NCI-H187 (cell line): ENCODE data around the gene APOL6.
"Not testable (repeated sequence)": the region's sequence is repeated elsewhere in the genome, so short reads cannot be mapped to it uniquely, and the experiment has no call there.

Source experiments
- DNase-seq, 2 experiments: peaks; one replicate each; lab custom pipeline; 2025; lab: John Stamatoyannopoulos, UW

Gene APOL6

DNA sequence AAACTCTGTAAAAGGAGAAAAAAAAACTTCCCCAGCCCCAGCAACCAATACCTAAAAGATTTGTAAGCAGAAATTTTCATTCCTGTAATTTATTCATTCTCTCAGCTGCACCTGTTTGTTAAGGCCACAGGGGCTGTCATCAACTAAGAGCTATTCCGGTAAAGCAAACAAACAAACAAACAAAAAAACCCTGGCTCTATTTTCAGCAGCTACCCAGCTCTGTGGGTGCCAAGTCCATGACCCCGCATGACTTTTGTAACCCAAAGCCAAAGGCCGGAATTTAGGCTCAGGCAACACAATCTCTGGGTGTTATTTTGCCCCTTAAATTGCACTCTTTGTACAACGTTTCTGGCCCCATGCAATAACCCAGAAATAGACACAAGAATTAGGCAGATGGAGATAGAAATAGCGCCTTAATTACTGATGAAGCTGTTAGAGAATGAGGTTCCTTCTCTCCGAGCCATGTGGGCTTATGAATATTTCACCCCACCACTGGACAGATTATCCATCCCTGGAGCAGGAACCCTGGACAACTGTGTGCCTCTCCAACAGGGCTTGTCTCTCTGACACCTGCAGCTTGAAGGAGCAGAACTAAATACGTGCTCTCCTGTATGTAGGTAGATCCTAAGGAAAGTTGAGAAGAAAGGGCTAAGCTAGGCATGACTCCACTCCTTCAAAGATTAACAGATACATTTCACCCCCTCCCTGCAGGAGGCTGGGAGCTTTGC is 29.4 kb downstream of the APOL6 start:
- DNase-seq, result no peak

- DNase-seq, result no peak
Observed at GRCh38 chr22:35678836-35679235, 30.6 kb downstream of the APOL6 start.

DNA sequence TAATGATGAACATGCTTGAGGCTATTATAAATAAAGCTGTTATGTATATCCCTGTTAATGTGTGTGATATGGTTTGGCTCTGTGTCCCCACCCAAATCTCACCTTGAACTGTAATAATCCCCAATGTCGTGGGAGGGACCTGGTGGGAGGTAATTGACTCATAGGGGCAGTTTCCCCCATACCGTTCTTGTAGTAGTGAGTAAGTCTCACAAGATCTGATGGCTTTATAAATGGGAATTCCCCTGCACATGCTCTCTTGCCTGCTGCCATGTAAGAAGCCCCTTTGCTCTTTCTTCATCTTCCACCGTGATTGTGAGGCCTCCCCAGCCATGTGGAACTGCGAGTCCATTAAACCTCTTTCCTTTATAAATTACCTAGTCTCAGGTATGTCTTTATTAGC is 31.2 kb downstream of the APOL6 start:
- not testable (repeated sequence) for DNase-seq

DNA sequence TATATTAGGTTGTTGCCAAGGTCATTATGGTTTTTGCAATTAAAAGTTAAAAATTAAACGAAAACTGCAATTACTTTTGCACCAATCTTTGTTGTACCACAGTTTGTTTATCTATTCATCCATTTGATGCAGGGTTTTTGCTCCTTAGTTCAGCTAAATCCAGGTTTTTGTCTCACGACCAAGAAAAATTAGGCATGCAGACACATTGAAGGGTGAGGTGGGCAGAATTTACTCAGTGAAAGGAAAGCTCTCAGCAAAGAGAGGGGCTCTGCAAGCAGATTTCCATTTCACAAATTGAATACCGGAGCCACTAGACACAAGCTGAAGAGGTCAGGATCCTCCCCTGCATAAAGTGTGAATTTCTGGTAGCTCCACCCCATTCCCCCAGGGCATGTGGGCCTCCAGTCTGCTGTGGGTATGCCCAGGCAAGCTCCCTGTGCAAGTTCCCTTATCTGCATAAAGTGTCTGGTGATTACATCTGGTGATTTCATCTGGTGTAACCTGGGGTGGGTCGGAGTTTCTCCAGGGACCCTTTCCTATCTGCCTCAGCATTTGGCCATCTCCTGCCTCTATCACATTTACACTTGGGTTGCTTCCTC is 33.3 kb downstream of the APOL6 start:
- no peak for DNase-seq

- no peak for DNase-seq
Observed at GRCh38 chr22:35683560-35683959, 35.3 kb downstream of the APOL6 start.

DNA sequence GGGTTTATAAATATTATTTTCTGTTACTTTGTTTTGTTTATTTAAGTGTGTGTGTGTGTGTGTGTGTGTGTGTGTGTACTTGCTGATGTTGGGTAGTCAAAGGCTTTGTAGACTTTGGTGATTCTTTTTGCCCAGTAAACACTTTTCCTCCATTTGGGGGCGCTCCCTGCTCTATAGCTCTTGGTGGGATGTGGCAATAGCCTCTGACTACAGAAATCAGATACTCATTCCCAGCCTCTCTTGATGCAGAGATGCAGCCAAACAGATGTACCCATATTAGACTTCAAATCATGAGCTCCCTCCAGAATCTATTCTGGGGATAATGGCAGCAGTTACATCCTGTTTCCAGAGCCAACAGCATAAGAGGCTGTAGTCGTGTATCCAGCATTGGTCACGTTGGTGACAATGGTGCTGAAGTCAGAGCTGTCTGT is 36.0 kb downstream of the APOL6 start:
- no peak for DNase-seq

- no peak for DNase-seq
Observed at GRCh38 chr22:35684732-35685131, 36.5 kb downstream of the APOL6 start.

DNA sequence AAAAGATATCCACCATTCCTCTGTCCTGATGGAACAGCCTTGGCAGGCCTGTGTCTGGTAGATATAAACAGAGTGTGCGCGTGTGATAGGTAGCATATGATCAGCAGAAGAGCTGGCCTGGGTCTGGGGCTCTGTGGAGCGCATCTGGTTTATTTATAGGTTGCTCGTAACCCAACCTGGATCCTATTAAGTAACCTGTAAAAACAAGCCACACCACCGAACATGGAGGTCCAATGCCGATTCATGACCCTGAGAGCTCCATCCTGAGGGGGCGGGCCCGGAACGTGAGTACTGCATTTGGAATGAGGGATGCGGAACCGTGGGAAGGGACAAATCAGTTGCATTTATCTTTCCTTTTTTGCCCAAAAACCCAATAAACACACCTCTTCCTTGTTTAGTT is 37.5 kb downstream of the APOL6 start:
- DNase-seq, result no peak

- no peak for DNase-seq
Observed at GRCh38 chr22:35686298-35686697, 38.1 kb downstream of the APOL6 start.

DNA sequence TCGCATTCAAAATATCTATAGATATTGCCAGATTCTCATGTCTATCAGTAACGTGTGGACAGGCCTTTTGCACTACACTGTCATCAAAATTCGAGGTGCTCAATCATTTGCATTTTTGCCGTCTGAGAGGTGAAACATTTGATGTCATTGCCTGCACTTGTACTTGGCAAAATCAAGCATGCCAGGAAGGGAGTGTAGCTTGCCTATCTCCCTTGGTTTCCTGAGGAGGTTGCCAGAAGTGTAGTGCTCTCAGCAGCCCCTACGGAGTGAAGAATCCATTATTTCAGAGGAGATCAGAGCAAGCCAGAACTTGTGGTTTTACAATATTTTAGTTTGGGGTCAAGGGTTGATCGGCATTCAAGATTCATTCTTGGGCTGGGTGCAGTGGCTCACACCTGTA is 39.2 kb downstream of the APOL6 start:
- DNase-seq, result no peak

DNA sequence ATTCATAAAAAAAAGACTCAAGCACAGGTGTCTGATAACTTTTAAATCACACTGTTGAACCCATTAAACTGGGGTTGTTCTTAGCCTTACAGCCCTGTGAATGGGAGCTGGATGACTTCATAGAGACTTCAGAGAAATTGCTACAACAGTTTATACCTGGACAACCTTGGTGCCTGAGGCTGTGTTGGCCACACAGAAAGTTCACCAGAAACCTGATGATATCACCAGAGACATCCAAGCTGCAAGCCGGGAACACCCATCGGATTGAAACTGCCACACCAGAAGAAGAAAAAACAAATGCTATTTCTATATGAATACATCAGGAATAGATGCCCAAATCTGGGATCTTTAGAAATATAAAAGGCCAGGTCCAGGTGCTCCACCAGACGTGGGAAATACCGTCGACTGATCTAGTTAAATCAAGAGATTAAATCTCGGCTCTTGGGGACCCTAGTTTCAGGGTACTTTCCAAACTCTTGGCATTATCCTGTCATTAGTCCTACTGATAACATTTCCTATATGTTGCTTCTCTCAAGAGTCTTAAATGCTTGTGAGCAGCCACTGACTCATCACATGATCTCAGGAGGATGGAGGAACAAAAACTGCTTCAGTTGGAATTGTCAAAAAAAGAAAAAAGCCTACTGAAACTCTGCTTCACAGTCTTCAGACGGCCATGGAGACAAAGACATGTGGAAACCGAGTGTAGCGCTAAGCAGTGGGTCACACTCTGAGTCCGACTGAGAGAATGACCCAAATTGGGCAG is 40.8 kb downstream of the APOL6 start:
- DNase-seq, result no peak

GRCh38 chr22:35690001-35690400 is 41.8 kb downstream of the APOL6 start:
- DNase-seq, result no peak

DNA sequence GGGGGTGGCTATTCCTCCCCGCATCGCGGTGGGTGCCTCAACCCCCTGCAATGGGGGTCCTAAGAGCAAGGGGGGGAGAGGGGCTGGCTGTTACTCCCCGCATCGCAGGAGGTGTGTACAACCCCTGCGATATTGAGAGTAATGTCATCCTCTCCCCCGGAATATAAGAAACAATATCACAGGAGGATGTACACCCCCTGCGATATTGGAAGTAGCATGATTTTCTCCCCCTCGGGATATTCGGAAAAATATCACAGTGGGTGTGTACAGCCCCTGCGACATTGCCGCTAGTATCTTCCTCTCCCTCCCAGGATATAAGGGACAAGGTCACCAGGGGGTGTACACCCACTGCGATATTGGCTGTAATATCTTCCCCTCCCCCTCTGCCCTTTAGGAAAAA is 47.0 kb downstream of the APOL6 start:
- DNase-seq, result no peak

DNA sequence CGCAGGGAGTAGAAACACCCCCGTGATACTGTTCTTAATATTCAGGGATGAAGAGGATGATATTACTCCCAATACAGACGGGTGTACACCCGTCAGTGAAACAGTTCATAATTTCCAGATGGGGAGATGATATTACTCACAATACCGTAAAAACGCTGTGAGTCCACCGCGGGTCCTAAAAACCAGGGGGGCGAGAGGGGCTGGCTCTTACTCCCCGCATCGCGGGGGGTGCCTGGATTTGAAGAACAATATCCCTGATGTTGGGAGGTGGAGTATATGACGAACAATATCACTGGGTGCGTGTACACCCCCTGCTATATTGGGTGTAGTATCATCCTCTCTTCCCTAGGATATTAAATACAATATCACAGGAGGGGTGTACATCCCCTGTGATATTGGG is 48.9 kb downstream of the APOL6 start:
- DNase-seq, result no peak

DNA sequence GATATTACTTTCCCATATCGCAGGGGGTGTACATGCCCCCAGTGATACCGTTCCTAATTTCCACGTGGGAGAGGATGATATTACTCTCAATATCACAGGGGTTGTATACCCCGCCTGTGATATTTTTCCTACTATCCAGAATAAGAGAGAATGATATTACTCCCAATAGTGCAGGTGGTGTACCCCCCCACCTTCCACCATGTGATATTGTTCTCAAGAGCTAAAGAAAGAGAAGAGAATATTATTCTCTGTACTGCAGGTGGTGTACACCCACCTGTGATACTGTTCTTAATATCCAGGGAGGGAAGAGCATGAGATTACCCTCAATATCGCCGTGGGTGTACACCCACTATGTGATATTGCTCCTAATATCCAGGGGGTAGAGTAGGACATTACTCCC is 51.6 kb downstream of the APOL6 start:
- DNase-seq, result not testable (repeated sequence)

DNA sequence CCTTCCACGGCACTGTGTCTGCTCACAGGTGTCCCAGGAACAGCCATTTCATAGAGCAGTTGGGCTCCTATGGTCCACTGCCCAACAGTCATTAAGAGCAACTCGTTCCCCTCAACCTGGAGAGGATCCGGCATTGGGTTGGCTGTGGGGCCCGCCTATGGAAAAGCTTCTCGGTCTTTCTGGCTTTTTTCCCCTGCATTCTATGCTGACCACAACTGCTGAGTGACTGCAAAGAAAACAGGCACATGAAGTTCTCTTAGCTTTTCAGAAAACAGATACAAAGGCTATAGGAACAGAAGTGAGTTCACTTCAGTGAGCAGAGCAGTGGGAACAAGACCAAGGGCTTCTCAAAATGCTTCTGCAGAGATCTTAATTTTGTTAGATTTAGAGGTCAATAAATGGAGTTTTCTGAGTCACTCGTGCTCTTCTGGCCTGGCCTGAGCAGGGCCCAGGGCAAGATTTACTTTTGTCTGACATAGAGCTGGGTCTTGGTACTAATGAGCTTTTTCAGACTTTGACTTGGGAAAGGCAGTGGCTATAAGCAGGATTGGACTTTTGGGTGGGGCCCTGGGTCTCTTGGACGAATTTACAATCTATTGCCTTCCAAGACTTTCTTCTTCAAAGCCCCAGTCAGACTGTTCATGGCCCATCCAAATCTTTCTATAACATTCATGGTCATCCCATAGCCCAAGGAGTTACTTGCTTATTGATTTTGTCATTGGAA is 55.8 kb downstream of the APOL6 start:
- DNase-seq, result no peak

- DNase-seq, result no peak
Observed at GRCh38 chr22:35705141-35705540, 56.9 kb downstream of the APOL6 start.

DNA sequence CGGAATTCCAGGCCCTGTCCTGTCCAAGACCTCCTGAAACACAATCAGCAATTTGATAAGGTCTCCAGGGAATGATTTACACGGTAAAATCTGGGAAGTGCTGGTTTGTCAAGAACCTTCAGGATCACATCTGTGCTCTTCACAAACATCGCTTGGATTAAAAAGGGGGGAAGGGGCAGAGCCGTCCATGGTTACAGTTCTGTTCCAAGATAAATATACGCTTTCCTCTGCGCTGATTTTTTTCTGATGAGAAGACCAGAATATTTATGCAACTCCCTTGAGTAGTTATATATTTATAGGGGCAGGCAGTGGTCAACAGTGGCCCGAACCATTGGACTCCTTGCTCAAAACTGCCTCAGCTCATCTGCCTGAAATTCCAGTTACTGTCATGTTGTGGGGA is 60.2 kb downstream of the APOL6 start:
- DNase-seq, result no peak

GRCh38 chr22:35708917-35709316 is 60.7 kb downstream of the APOL6 start:
- no peak for DNase-seq

- no peak for DNase-seq
Observed at GRCh38 chr22:35711336-35711735, 63.1 kb downstream of the APOL6 start.

DNA sequence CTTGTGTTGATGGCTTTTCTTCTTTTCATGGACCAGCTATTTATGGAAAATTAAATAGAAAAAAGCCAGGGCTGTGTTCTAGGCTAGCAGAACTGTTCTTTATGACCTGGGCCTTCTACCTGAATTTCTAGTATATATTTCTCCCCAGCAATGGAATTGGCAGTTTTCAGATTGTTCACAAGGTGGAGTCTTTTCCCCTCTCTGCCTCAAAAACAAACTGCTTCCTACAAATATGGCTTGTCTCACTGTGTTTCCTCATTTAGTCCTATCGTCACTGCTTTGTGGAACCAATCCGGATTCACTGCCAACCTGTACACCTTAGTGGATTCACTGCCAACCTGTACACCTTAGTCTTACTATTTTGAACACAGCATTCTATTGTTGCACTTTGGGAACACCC is 64.4 kb downstream of the APOL6 start:
- DNase-seq, result no peak

GRCh38 chr22:35717572-35717971 is 69.3 kb downstream of the APOL6 start, which contains the start of gene APOL5:
TSS of gene APOL5 (plus strand) at chr22:35717872. CDS start at chr22:35717872, 0 bp downstream.
- no peak for DNase-seq
